ENCODE results near the gene EP400.
A peak's percentile ranks its signal among the peaks of the same experiment; 100 is the strongest.
"Not testable (repeated sequence)": the region's sequence is repeated elsewhere in the genome, so short reads cannot be mapped to it uniquely, and the experiment has no call there.

The EP400 gene

DNA sequence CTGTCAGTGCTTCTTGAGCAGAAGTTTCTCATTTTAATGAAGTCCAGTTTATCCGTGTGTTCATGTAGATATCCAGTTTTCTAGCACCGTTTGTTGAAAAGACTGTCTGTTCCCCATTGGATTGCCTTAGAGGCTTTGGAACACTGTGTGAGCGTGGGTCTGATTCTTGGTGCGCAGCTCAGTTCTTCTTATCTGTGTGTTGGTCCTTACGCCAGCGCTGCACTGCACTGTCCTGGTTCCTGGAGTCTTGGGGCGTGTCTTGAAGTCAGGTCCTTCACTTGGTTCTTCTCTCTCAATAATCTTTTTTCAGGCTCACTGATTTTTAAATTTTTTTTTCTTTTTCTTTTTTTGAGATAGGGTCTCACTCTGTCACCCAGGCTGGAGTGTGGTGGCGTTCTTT lies 25.5 kb downstream of the EP400 start:
- 93 to 96% methylated on average over 8 of the region's 8 CpGs for WGBS, 2 experiments
- H3K27me3 ChIP-seq (ENCODE audit: control insufficient read depth, insufficient read depth, low read length, poor library complexity, severe bottlenecking), result no peaks in the 10 kb centered on the region
- no peaks in the 10 kb centered on the region for H3K9me3 ChIP-seq (ENCODE audit: control insufficient read depth, low read length)

GRCh38 chr12:131979606-131980005 lies 29.9 kb downstream of the EP400 start:
- no peaks in the 10 kb centered on the region for H3K9me3 ChIP-seq (ENCODE audit: control insufficient read depth, low read length)
- H3K27ac ChIP-seq (ENCODE audit: insufficient read depth, low read depth, low read length, poor library complexity, severe bottlenecking), result no peak overlapping the region
- H3K27me3 ChIP-seq (ENCODE audit: control insufficient read depth, insufficient read depth, low read length, poor library complexity, severe bottlenecking), result no peaks in the 10 kb centered on the region
- no peaks in the 10 kb centered on the region for H3K4me1 ChIP-seq (ENCODE audit: control insufficient read depth, insufficient read depth, low read length)
- peaks cover 16% of the 10 kb centered on the region for H3K36me3 ChIP-seq (ENCODE audit: control insufficient read depth, insufficient read depth, low read length)
- H3K4me3 ChIP-seq (ENCODE audit: insufficient read depth, low read depth, low read length), result no peak overlapping the region
- 96 to 97% methylated on average over 12 of the region's 12 CpGs for WGBS, 2 experiments

More for the DNA sequence above, 25.5 kb downstream of the EP400 start:
- no peaks in the 10 kb centered on the region for H3K4me1 ChIP-seq (ENCODE audit: control insufficient read depth, insufficient read depth, low read length)
- no peaks in the 10 kb centered on the region for H3K36me3 ChIP-seq (ENCODE audit: control insufficient read depth, insufficient read depth, low read length)
- no peak overlapping the region for H3K27ac ChIP-seq (ENCODE audit: insufficient read depth, low read depth, low read length, poor library complexity, severe bottlenecking)
- no peak overlapping the region for H3K4me3 ChIP-seq (ENCODE audit: insufficient read depth, low read depth, low read length)

- H3K9me3 ChIP-seq (ENCODE audit: control insufficient read depth, low read length), result no peaks in the 10 kb centered on the region
- WGBS, 2 experiments, result 87 to 94% methylated on average over 2 to 3 of the region's 3 CpGs
- H3K27ac ChIP-seq (ENCODE audit: insufficient read depth, low read depth, low read length, poor library complexity, severe bottlenecking), result no peak overlapping the region
- no peaks in the 10 kb centered on the region for H3K4me1 ChIP-seq (ENCODE audit: control insufficient read depth, insufficient read depth, low read length)
- no peaks in the 10 kb centered on the region for H3K27me3 ChIP-seq (ENCODE audit: control insufficient read depth, insufficient read depth, low read length, poor library complexity, severe bottlenecking)
- H3K4me3 ChIP-seq (ENCODE audit: insufficient read depth, low read depth, low read length), result no peak overlapping the region
- H3K36me3 ChIP-seq (ENCODE audit: control insufficient read depth, insufficient read depth, low read length), result peaks cover 17% of the 10 kb centered on the region
These were observed 30.5 kb downstream of the EP400 start for GRCh38 chr12:131980263-131980662.

- Histone ChIP-seq H3K36me3 (ENCODE audit: control insufficient read depth, insufficient read depth, low read length) (peaks cover 20% of the 10 kb centered on the region), H3K4me1 (ENCODE audit: control insufficient read depth, insufficient read depth, low read length) (no peaks in the 10 kb centered on the region), H3K4me3 (ENCODE audit: insufficient read depth, low read depth, low read length) (no peak overlapping the region), H3K27me3 (ENCODE audit: control insufficient read depth, insufficient read depth, low read length, poor library complexity, severe bottlenecking) (no peaks in the 10 kb centered on the region), H3K9me3 (ENCODE audit: control insufficient read depth, low read length) (no peaks in the 10 kb centered on the region), H3K27ac (ENCODE audit: insufficient read depth, low read depth, low read length, poor library complexity, severe bottlenecking) (no peak overlapping the region)
- WGBS, 2 experiments, result 95 to 96% methylated on average over 10 of the region's 10 CpGs
These were observed 31.6 kb downstream of the EP400 start for GRCh38 chr12:131981388-131981787.

GRCh38 chr12:131982041-131982440 lies 32.3 kb downstream of the EP400 start:
- 95 to 97% methylated on average over 17 of the region's 17 CpGs for WGBS, 2 experiments
- Histone ChIP-seq H3K9me3 (ENCODE audit: control insufficient read depth, low read length) (no peaks in the 10 kb centered on the region), H3K27me3 (ENCODE audit: control insufficient read depth, insufficient read depth, low read length, poor library complexity, severe bottlenecking) (no peaks in the 10 kb centered on the region), H3K27ac (ENCODE audit: insufficient read depth, low read depth, low read length, poor library complexity, severe bottlenecking) (no peak overlapping the region), H3K4me3 (ENCODE audit: insufficient read depth, low read depth, low read length) (no peak overlapping the region), H3K36me3 (ENCODE audit: control insufficient read depth, insufficient read depth, low read length) (peaks cover 20% of the 10 kb centered on the region), H3K4me1 (ENCODE audit: control insufficient read depth, insufficient read depth, low read length) (peaks cover 3% of the 10 kb centered on the region)

DNA sequence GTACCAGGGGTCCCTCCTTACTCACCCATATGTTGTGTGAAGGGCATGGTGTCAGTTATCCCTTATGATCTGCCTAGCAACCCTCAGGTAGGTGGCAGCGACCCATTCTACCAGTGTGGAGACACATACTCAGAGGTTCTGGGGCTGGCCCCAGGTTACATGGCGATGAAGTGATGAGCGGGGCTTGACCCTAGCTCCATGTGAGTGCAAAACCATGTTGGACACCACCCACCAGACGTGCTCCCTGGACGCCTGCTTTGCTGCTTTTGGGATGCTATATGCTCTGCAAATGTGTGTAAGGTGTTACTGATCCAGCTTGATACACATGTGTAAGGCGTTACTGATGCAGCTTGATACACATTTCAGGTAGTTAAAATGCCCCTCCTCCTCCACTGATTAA lies 33.3 kb downstream of the EP400 start:
- Histone ChIP-seq H3K4me1 (ENCODE audit: control insufficient read depth, insufficient read depth, low read length) (peaks cover 5% of the 10 kb centered on the region), H3K4me3 (ENCODE audit: insufficient read depth, low read depth, low read length) (no peak overlapping the region), H3K36me3 (ENCODE audit: control insufficient read depth, insufficient read depth, low read length) (peaks cover 28% of the 10 kb centered on the region), H3K9me3 (ENCODE audit: control insufficient read depth, low read length) (no peaks in the 10 kb centered on the region), H3K27ac (ENCODE audit: insufficient read depth, low read depth, low read length, poor library complexity, severe bottlenecking) (no peak overlapping the region), H3K27me3 (ENCODE audit: control insufficient read depth, insufficient read depth, low read length, poor library complexity, severe bottlenecking) (no peaks in the 10 kb centered on the region)
- 95 to 98% methylated on average over 6 of the region's 6 CpGs for WGBS, 2 experiments

- H3K9me3 ChIP-seq (ENCODE audit: control insufficient read depth, low read length), result no peaks in the 10 kb centered on the region
- 94 to 95% methylated on average over 6 of the region's 6 CpGs for WGBS, 2 experiments
- no peak overlapping the region for H3K4me3 ChIP-seq (ENCODE audit: insufficient read depth, low read depth, low read length)
- peaks cover 8% of the 10 kb centered on the region for H3K4me1 ChIP-seq (ENCODE audit: control insufficient read depth, insufficient read depth, low read length)
- peaks cover 31% of the 10 kb centered on the region for H3K36me3 ChIP-seq (ENCODE audit: control insufficient read depth, insufficient read depth, low read length)
- no peaks in the 10 kb centered on the region for H3K27me3 ChIP-seq (ENCODE audit: control insufficient read depth, insufficient read depth, low read length, poor library complexity, severe bottlenecking)
- no peak overlapping the region for H3K27ac ChIP-seq (ENCODE audit: insufficient read depth, low read depth, low read length, poor library complexity, severe bottlenecking)
These were observed 33.8 kb downstream of the EP400 start for GRCh38 chr12:131983554-131983953.

DNA sequence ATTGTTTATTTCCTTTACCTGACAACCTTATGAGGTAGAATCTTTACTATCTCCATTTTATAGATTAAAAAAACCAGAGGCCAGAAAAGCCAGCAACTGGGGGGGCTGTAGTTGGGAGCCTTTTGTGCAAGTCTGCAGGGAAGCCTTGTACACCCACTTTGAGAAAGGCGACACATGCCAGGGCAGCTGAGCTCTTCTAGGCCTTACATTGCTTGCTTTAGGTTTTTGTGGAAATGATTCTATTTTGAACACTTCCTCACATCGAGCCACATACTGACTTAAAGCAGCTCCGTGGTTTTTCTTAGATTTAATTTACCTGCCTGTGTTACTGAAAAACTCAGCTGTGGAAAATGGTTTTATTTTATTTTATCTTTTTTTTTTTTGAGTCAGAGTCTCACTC lies 34.6 kb downstream of the EP400 start:
- Histone ChIP-seq H3K27ac (ENCODE audit: insufficient read depth, low read depth, low read length, poor library complexity, severe bottlenecking) (no peak overlapping the region), H3K27me3 (ENCODE audit: control insufficient read depth, insufficient read depth, low read length, poor library complexity, severe bottlenecking) (no peaks in the 10 kb centered on the region), H3K9me3 (ENCODE audit: control insufficient read depth, low read length) (no peaks in the 10 kb centered on the region), H3K36me3 (ENCODE audit: control insufficient read depth, insufficient read depth, low read length) (peaks cover 31% of the 10 kb centered on the region), H3K4me3 (ENCODE audit: insufficient read depth, low read depth, low read length) (no peak overlapping the region), H3K4me1 (ENCODE audit: control insufficient read depth, insufficient read depth, low read length) (peaks cover 16% of the 10 kb centered on the region)
- WGBS, 2 experiments, result 89 to 95% methylated on average over 2 to 3 of the region's 3 CpGs

GRCh38 chr12:131985510-131985875 lies 35.8 kb downstream of the EP400 start:
- WGBS, 2 experiments, result 94% methylated on average over 11 of the region's 11 CpGs
- not testable (repeated sequence) for H3K27ac ChIP-seq (ENCODE audit: insufficient read depth, low read depth, low read length, poor library complexity, severe bottlenecking); H3K4me3 ChIP-seq (ENCODE audit: insufficient read depth, low read depth, low read length); H3K27me3 ChIP-seq (ENCODE audit: control insufficient read depth, insufficient read depth, low read length, poor library complexity, severe bottlenecking); H3K9me3 ChIP-seq (ENCODE audit: control insufficient read depth, low read length)
- Histone ChIP-seq H3K36me3 (ENCODE audit: control insufficient read depth, insufficient read depth, low read length) (peaks cover 31% of the 10 kb centered on the region), H3K4me1 (ENCODE audit: control insufficient read depth, insufficient read depth, low read length) (peaks cover 28% of the 10 kb centered on the region)

DNA sequence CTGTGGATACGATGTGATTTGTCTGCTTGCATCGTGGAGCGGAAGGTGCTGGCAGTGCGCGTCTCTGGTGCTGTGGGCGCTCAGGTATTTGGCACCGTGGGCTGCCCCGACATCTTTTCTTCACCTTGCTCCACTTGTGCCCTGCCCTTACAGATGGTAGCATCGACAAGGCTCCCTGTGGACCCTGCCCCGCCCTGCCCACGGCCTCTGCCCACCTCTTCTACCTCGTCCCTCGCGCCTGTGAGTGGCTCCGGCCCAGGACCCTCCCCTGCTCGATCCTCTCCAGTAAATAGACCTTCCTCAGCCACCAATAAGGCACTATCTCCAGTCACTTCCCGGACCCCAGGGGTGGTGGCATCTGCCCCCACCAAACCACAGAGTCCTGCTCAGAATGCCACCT lies 36.6 kb downstream of the EP400 start:
- WGBS, 2 experiments, result 91 to 94% methylated on average over 17 of the region's 17 CpGs
- Histone ChIP-seq H3K36me3 (ENCODE audit: control insufficient read depth, insufficient read depth, low read length) (peaks cover 26% of the 10 kb centered on the region), H3K27ac (ENCODE audit: insufficient read depth, low read depth, low read length, poor library complexity, severe bottlenecking) (no peak overlapping the region), H3K27me3 (ENCODE audit: control insufficient read depth, insufficient read depth, low read length, poor library complexity, severe bottlenecking) (no peaks in the 10 kb centered on the region), H3K9me3 (ENCODE audit: control insufficient read depth, low read length) (no peaks in the 10 kb centered on the region), H3K4me1 (ENCODE audit: control insufficient read depth, insufficient read depth, low read length) (peaks cover 35% of the 10 kb centered on the region), H3K4me3 (ENCODE audit: insufficient read depth, low read depth, low read length) (no peak overlapping the region)

GRCh38 chr12:131986910-131987309 lies 37.2 kb downstream of the EP400 start:
- H3K27ac ChIP-seq (ENCODE audit: insufficient read depth, low read depth, low read length, poor library complexity, severe bottlenecking), result peak overlapping the region; percentile 8
- H3K36me3 ChIP-seq (ENCODE audit: control insufficient read depth, insufficient read depth, low read length), result peaks cover 23% of the 10 kb centered on the region
- peaks cover 39% of the 10 kb centered on the region for H3K4me1 ChIP-seq (ENCODE audit: control insufficient read depth, insufficient read depth, low read length)

More at GRCh38 chr12:131986910-131987309, 37.2 kb downstream of the EP400 start:
- WGBS, 2 experiments, result 56 to 61% methylated on average over 5 of the region's 5 CpGs
- H3K9me3 ChIP-seq (ENCODE audit: control insufficient read depth, low read length), result no peaks in the 10 kb centered on the region
- H3K4me3 ChIP-seq (ENCODE audit: insufficient read depth, low read depth, low read length), result no peak overlapping the region
- H3K27me3 ChIP-seq (ENCODE audit: control insufficient read depth, insufficient read depth, low read length, poor library complexity, severe bottlenecking), result no peaks in the 10 kb centered on the region
